HG03108 (cell line): Measurements from ENCODE around the gene CACNA1D.

ENCODE experiments used
- ATAC-seq: cut with Tn5 transposase; IDR thresholded peaks from one replicate; pipeline ENCODE4 v1.9.1; 2021; ENCODE audit warnings: moderate library complexity; ENCODE audit not compliant: unreplicated experiment

Gene CACNA1D

GRCh38 chr3:53708001-53708621, 213.7 kb downstream of the CACNA1D start:
- ATAC-seq, result no peak

DNA sequence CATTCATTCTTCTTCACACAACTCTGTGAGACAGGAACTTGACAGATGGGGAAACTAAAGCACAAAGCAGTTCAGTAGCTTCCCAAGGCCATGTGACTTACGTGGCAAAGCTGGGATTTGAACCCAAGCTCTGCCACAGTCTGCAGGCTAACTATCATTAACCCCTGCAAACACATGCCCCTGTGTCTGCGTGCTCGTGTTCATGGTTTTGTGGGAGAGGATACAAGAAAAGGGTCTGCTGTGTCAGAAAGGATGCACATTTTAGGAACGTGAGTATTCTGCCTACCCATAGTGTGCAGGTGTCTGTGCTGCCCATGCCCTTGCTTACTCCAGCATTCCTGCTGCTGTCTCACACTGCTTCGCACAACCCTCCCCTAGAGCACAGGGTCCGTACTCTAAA, 214.8 kb downstream of the CACNA1D start:
- ATAC-seq, result no peak

- no peak for ATAC-seq
Observed at GRCh38 chr3:53709860-53710674, 215.7 kb downstream of the CACNA1D start.

GRCh38 chr3:53711387-53711786, 217.0 kb downstream of the CACNA1D start:
- no peak for ATAC-seq

GRCh38 chr3:53712817-53713388, 218.5 kb downstream of the CACNA1D start:
- ATAC-seq, result no peak

DNA sequence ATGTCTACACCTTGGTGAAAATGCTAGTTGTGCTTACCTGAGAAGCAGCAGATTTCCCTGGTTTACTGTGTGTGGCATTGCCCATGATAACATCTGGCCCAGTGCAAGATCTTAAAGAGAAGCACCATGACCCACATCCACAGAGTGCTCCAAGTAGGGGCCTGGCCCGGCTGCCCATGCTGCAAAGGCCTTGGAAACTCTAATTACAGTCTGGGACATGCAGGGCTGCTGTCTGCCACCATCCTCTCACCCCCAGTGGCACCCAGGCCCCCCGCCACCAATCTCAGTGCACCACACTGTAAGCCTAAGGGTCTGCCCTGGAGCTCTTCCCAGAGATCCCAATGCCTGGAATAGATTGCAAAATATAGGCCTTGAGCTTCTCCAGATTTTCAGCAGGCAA, 219.2 kb downstream of the CACNA1D start:
- ATAC-seq, result no peak

GRCh38 chr3:53715815-53716483, 221.5 kb downstream of the CACNA1D start:
- no peak for ATAC-seq

- ATAC-seq, result no peak
Observed at GRCh38 chr3:53716998-53717397, 222.6 kb downstream of the CACNA1D start.

GRCh38 chr3:53718462-53718861, 224.1 kb downstream of the CACNA1D start:
- no peak for ATAC-seq

GRCh38 chr3:53719796-53720195, 225.4 kb downstream of the CACNA1D start:
- no peak for ATAC-seq

- ATAC-seq, result no peak
Observed at GRCh38 chr3:53721187-53722119, 227.0 kb downstream of the CACNA1D start.

- ATAC-seq, result no peak
Observed at GRCh38 chr3:53724566-53724965, 230.2 kb downstream of the CACNA1D start.

- no peak for ATAC-seq
Observed at GRCh38 chr3:53725387-53725995, 231.1 kb downstream of the CACNA1D start.

DNA sequence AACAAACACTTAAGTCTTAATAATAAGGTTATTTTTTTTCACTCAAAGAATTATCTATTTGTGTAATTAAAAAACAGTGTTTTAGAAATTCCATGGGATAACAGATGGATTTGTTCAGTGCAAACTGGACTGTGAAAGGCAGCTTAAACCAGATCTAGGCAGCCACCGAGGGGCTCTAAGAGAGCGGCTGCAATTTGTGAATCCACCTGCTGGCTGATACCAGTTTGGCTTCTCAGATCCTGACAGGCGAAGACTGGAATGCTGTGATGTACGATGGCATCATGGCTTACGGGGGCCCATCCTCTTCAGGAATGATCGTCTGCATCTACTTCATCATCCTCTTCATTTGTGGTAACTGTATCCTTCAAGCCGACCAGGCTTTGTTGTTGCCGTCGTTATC, 232.2 kb downstream of the CACNA1D start:
- ATAC-seq, result no peak

- no peak for ATAC-seq
Observed at GRCh38 chr3:53728606-53729005, 234.2 kb downstream of the CACNA1D start.

DNA sequence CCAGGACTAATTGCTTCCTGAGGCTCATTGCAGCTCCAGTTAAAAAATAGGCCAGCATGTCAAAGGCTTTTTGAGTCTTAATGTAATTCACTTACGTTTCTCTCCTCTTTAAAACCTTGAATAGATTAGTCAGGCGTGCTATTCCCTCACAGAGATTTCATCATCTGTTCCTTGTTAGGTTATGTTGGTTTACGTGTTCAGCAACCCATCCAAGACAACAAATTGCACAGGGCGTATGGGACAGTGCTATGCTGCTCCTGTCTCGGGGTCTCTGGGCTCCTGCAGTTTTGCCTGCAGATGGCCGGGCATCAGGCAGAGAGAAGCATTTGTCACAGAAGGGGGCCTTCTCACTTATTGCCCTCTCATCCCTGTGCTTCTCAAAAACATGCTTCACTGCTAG, 234.7 kb downstream of the CACNA1D start:
- ATAC-seq, result no peak

DNA sequence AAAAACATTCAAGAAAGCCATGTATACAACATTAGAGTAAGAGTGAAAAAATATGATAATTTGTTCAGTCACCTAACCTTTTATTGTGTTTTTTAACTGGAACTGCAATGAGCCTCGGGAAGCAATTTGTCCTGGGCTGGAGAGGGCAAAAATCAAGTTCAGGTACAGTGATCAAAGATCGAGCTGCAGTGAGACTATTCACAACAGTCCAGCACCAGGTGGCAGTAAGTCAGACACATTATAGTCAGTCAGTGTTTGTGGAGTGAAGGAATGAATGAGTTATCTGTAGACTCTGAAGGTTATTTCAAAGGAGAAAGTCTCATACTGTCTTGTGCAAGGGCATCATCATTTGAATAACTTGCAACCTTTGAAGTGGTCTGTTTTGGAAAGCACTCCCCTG, 235.2 kb downstream of the CACNA1D start:
- no peak for ATAC-seq

GRCh38 chr3:53730576-53730975, 236.2 kb downstream of the CACNA1D start:
- ATAC-seq, result no peak

DNA sequence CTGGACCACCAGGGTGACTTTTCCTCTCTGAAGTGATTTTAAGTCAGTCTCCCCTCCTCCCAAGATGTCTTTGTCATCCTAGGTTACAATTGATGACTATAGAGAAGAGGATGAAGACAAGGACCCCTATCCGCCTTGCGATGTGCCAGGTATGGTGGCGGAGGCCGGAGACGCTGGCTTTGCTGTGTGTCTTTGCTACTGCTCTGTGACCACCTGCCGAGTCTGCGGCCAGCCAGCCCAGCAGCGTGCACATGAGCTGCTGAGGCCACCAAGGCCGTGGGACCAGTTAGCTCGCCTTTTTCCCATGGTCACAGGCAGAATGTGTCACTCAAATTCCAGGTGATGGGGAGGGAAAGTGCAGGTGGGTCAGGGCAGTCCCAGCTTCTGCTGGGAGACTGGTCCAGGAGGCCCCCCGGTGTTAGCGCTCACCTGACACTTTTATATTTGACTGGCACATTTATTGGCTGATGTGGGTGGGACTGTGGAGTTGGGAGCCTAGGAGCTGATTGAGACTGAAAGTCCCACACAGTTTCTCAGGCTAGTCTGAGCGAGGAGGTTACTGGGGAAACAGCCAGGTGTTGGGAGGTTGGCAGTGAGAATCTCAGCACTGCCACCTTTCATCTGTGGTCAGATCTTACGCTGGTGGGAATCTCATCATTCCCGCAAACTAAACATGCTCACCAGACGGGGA, 237.7 kb downstream of the CACNA1D start:
- ATAC-seq, result no peak

DNA sequence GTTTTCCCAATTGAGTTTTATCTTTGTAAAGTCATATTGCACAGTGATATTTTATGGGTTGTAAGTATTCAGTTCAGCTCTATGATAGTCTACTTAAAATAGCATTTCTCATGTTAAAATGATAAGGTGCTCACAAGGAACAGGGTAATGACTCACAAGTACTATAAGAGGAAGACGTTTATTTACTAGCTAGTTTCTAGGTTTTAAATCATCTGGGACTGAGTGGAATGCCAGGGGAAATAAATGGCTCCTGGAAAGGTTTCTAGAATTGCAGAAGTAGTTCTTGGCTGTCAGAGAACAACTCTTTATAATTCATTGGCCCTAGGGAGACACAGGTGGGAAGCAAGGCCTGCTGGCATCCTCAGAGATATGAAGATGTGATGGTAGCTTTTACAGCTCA, 239.0 kb downstream of the CACNA1D start:
- no peak for ATAC-seq
